Epithelial cell of esophagus (primary cell): Measurements from ENCODE around the gene AAR2.

Experiments used
- DNase-seq: peaks from one replicate; pipeline ENCODE4 v3.0.0; 2010; ENCODE audit warnings: low read depth
- H3K4me3 ChIP-seq: 2 replicates; pipeline ENCODE4 v1.5.1; 2011; ENCODE audit warnings: mild to moderate bottlenecking, low read length, control low read depth
- CTCF ChIP-seq: IDR thresholded peaks from 2 replicates; pipeline ENCODE4 v1.5.1; 2011; ENCODE audit warnings: low read depth, mild to moderate bottlenecking, low read length, control low read depth, inconsistent platforms; ENCODE audit not compliant: insufficient read depth; ENCODE audit errors: missing control alignments

Gene AAR2

GRCh38 chr20:36235892-36236785 lies at the start of gene AAR2:
TSS of gene AAR2 (plus strand) at chr20:36236478. CDS start at chr20:36239869, 3,391 bp downstream.
- TF ChIP-seq CTCF: no peak
- DNase-seq: peak; percentile 82
- peak within 1 kb of the TSS; percentile 94 for H3K4me3 ChIP-seq

- TF ChIP-seq CTCF: no peak
- DNase-seq: no peak
- no peak overlapping the region for H3K4me3 ChIP-seq
These were observed 42.1 kb upstream of the AAR2 start for GRCh38 chr20:36193977-36194712.

GRCh38 chr20:36196676-36197075 lies 39.6 kb upstream of the AAR2 start:
- no peak for DNase-seq
- no peak for TF ChIP-seq CTCF
- no peak overlapping the region for H3K4me3 ChIP-seq

- peak; percentile 29 for DNase-seq
- no peak overlapping the region for H3K4me3 ChIP-seq
- no peak for TF ChIP-seq CTCF
These were observed 39.0 kb upstream of the AAR2 start for GRCh38 chr20:36197271-36197670.

- TF ChIP-seq CTCF: peak; percentile 96
- peak; percentile 80 for DNase-seq
- no peak overlapping the region for H3K4me3 ChIP-seq
These were observed 36.7 kb upstream of the AAR2 start for GRCh38 chr20:36199345-36200257.

- no peak overlapping the region for H3K4me3 ChIP-seq
These were observed 35.8 kb upstream of the AAR2 start for GRCh38 chr20:36200451-36200850.

More at GRCh38 chr20:36200451-36200850, 35.8 kb upstream of the AAR2 start:
- DNase-seq: no peak
- no peak for TF ChIP-seq CTCF
